Subcutaneous abdominal adipose tissue (tissue), 5 donors: Measurements from ENCODE around the gene MEIOB.
A peak's percentile ranks its signal among the peaks of the same experiment; 100 is the strongest.

Source experiments
- H3K27ac ChIP-seq: one replicate; pipeline ENCODE4 v1.7.0; 2013; ENCODE audit warnings: low read depth, mild to moderate bottlenecking, inconsistent platforms, low read length, moderate library complexity
- H3K27me3 ChIP-seq, 5 donors: one replicate each; pipeline ENCODE4 v1.7.0; 2013; ENCODE audit warnings: low read length in 5 of 5, inconsistent platforms in 1 of 5; ENCODE audit not compliant: control insufficient read depth in 5 of 5, insufficient read depth in 4 of 5
- H3K36me3 ChIP-seq, 5 donors: one replicate each; pipeline ENCODE4 v1.7.0; 2013; ENCODE audit warnings: low read length in 5 of 5; ENCODE audit not compliant: control insufficient read depth in 5 of 5, insufficient read depth in 5 of 5
- H3K4me1 ChIP-seq, 5 donors: one replicate each; pipeline ENCODE4 v1.7.0; 2013; ENCODE audit warnings: low read length in 5 of 5, mild to moderate bottlenecking in 3 of 5, moderate library complexity in 1 of 5; ENCODE audit not compliant: control insufficient read depth in 5 of 5, insufficient read depth in 5 of 5
- H3K4me3 ChIP-seq, 5 donors: one replicate each; pipeline ENCODE4 v1.7.0; 2013; ENCODE audit warnings: low read length in 5 of 5, low read depth in 1 of 5
- H3K9ac ChIP-seq, 5 donors: one replicate each; pipeline ENCODE4 v1.7.0; 2013; ENCODE audit warnings: low read length in 5 of 5, mild to moderate bottlenecking in 4 of 5, moderate library complexity in 3 of 5
- H3K9me3 ChIP-seq, 5 donors: one replicate each; pipeline ENCODE4 v1.7.0; 2013; ENCODE audit warnings: low read length in 5 of 5; ENCODE audit not compliant: control insufficient read depth in 5 of 5
- donor health status: healthy.
- donor health status: healthy.
- donor health status: healthy.
- donor health status: healthy.
- donor health status: healthy.

The MEIOB gene

DNA sequence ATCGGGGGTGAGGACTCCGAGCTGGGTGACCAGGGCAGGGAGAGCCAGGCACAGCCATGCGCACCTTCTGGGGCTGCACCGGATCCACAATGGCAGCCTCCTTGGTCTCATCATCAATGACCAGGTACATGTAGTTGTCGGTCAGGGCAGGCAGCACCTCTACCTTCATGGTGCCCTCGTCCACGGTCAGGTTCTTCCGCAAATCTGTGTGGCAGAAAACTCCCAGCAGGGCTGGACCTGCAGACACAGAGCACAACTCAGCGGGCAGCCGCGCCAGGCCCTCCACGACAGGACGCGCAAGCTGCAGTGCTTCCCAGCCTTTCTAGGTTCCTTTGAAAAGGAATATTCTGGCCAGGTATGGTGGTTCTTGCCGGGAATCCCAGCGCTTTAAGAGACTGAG lies 49.2 kb downstream of the MEIOB start:
- no peaks in the 10 kb centered on the region for H3K9me3 ChIP-seq
- peak overlapping the region in 1 of 5 donors; percentile 23 for H3K9ac ChIP-seq
- no peak overlapping the region for H3K27ac ChIP-seq
- H3K36me3 ChIP-seq = peaks cover 0 to 47% (median 46%) of the 10 kb centered on the region in 5 donors
- H3K4me3 ChIP-seq = no peak overlapping the region
- no peaks in the 10 kb centered on the region for H3K27me3 ChIP-seq
- H3K4me1 ChIP-seq = peaks cover 0 to 30% (median 21%) of the 10 kb centered on the region in 5 donors

DNA sequence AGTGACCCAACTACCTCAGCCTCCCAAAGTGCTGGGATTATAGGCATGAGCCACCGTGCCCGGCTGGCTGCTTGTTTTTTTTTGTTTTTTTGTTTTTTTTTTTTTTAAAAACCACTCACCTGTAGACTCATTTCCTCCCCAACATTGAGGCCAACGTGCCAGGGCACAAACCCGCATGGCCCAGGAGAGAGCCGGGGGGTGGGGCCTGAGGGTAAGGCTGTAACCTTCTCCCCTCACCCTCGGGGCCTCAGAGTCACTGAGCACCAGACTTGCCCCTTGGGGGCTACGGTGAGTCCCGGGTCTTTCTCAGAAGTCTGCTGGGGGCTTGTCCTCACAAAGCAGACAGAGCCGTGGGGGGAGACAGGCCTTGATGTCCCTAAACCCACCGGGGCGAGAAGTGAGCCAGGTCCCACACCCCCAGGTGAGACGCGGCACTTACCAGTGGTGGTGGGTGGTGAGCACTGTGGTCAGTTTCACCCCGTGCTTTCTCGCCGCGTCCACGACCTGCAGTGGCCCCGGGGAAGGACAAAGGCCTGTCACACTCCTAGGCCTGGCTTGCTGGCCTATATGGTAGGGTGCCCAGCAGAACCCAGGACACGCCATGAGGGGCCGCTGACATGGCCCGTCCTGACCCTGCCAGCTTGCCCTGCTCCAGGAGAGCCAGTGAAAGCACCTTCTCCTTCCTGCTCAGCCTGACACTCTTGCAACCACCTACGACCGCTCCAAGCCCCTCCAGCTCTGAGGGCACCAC lies 49.9 kb downstream of the MEIOB start:
- H3K27me3 ChIP-seq = no peaks in the 10 kb centered on the region
- peaks cover 0 to 55% (median 52%) of the 10 kb centered on the region in 5 donors for H3K36me3 ChIP-seq
- H3K9me3 ChIP-seq = no peaks in the 10 kb centered on the region
- H3K9ac ChIP-seq = no peak overlapping the region
- H3K27ac ChIP-seq = no peak overlapping the region
- peaks cover 0 to 23% (median 16%) of the 10 kb centered on the region in 5 donors for H3K4me1 ChIP-seq
- no peak overlapping the region for H3K4me3 ChIP-seq

DNA sequence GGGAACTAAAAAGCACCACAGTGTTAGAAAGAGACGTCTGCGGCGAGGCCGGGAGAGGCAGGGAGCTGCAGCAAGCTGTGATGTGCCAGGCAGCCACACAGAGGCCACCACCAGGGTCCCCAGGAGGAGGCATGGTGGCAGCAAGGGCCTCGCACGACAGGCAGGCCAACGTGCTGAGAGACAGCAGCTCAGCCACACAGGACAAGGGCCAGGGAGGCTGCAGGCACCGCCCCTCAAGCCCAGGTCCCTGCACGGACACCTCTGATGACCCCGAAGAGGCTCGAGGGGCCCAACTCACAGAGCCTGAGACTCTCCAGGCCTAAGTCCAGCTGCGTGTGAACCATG lies 51.0 kb downstream of the MEIOB start:
- peaks cover 0 to 66% (median 62%) of the 10 kb centered on the region in 5 donors for H3K36me3 ChIP-seq
- H3K27ac ChIP-seq = no peak overlapping the region
- no peaks in the 10 kb centered on the region for H3K9me3 ChIP-seq
- H3K4me3 ChIP-seq = no peak overlapping the region
- no peaks in the 10 kb centered on the region for H3K27me3 ChIP-seq
- H3K9ac ChIP-seq = no peak overlapping the region
- H3K4me1 ChIP-seq = peaks cover 0 to 21% (median 14%) of the 10 kb centered on the region in 5 donors

DNA sequence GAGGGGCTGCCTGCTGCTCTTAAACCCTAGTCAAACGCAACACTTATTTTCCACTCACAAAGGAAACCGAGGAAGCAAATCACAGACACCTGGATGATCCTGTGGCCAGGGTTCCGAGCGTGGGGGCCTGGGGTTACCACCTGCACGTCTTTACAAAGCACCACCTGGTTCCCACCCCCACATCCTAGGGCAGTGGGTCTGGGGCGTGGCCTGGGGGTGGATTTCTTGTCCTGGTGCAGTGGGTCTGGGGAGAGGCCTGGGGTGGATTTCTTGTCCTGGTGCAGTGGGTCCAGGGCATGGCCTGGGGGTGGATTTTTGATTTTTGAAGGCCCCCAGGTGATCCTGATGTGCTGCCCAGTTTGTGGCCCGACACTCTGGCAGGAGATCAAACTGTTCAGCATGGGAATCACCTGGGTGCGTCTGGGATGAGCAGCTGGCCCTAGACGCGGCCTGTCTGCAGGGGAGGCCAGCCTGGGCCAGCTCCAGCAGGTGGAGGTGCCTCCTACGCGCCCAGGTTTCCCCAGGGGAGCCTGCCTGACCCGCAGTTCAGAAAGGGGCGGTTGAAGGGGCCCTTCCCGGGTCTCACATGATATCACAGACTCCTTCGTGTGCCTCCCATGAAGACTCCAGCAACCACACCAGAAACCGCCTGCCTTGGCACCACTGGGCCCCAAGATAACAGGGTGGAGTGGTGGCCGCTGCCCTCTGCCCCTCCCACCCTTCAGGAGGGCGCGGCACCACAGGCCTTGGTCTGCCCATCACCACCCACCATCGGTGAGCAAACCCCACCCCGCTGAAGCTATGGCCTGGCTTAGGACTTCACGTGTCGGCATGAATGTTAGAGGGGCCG lies 51.6 kb downstream of the MEIOB start:
- H3K27ac ChIP-seq = no peak overlapping the region
- H3K27me3 ChIP-seq = no peaks in the 10 kb centered on the region
- peaks cover 0 to 15% (median 8%) of the 10 kb centered on the region in 5 donors for H3K4me1 ChIP-seq
- no peaks in the 10 kb centered on the region for H3K9me3 ChIP-seq
- peaks cover 0 to 70% (median 66%) of the 10 kb centered on the region in 5 donors for H3K36me3 ChIP-seq
- no peak overlapping the region for H3K9ac ChIP-seq
- H3K4me3 ChIP-seq = no peak overlapping the region

DNA sequence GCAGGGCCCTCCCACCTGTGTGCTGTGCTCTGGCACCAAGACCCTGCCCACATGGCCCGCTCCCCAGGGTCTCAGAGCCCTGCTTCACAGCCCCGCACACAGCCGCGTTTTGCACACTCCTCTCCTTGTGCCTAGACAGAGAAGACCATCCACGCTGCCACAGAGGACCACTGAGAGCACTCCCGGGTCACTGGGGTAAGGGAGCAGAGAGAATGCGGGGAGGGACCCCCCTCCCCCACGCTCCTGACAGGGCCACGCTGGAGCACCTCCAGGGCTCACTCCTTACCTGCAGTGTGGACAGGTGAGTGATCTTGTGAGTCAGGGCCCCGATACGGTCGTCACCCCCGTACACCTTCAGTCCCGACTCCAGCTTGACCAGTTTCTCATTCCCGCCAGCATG lies 52.4 kb downstream of the MEIOB start:
- Histone ChIP-seq H3K36me3 (peaks cover 0 to 75% (median 68%) of the 10 kb centered on the region in 5 donors), H3K4me1 (peaks cover 0 to 9% (median 4%) of the 10 kb centered on the region in 5 donors), H3K9me3 (no peaks in the 10 kb centered on the region), H3K27ac (no peak overlapping the region), H3K9ac (no peak overlapping the region), H3K27me3 (no peaks in the 10 kb centered on the region), H3K4me3 (no peak overlapping the region)

DNA sequence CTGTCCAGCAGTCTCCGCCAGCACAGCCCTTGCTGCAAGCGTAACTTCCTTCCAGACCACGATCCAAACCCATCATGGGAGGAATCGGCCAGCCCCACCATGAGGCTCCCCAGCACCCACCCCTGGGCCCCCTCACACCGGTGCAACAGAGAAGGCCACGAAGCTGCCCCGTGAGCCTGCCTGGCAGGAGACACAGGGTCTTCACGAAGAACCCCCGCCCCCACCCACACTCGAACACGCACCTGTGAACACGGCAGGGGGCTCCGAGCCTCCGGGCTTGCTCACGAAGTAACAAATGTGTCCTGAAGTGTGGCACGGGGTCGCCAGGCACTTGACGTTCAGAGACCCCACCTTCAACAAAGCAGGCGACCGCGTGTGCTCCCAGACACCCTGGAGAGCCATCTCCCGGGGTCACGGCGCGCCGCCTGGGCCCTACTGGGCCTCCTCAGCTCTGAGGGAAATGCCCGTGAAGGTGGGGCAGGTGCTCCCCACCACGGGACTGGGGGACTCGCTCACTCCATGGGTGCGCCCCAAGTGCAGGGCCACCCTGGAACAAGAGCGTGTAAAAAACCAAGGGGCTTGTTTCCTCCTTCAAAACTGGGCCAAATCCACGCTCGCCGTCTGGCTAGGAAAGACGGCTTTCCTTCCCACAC lies 53.0 kb downstream of the MEIOB start:
- no peaks in the 10 kb centered on the region for H3K27me3 ChIP-seq
- H3K27ac ChIP-seq = no peak overlapping the region
- no peaks in the 10 kb centered on the region for H3K9me3 ChIP-seq
- H3K9ac ChIP-seq = no peak overlapping the region
- H3K36me3 ChIP-seq = peaks cover 0 to 76% (median 69%) of the 10 kb centered on the region in 5 donors
- peaks cover 0 to 4% (median 0%) of the 10 kb centered on the region in 5 donors for H3K4me1 ChIP-seq
- H3K4me3 ChIP-seq = no peak overlapping the region

DNA sequence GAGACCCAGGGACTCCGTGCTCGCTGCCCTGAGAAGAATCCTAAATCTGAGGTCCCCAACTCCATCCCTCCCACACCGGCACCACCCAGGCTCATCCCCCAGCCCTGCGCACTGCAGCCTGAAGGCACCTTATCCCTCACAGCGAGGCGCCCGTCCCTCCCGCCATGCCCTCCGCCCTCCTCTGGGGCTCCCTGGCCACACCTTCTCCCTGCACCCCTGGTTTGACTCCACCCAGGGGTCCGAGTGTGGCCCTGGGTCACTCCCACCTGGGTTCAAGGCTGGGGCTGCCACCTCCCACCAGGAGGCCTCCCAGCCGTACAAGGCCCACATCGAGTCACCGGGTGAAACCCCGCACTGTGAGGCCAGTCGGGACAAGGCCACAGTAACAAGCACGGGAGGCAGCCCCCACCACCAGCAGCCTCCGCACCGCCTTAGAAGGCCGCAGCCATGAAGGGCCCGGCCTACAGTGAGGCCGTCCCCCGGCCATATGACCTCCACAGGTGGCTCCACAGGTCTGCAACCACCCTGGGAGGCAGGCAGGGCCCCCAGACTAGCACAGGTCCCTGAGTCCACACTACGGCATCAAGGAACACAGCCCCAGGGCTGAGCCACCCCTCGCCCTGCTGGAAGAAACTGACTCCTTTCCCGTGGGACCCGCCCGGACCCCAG lies 53.6 kb downstream of the MEIOB start:
- H3K9me3 ChIP-seq = no peaks in the 10 kb centered on the region
- H3K9ac ChIP-seq = no peak overlapping the region
- H3K27ac ChIP-seq = no peak overlapping the region
- no peaks in the 10 kb centered on the region for H3K27me3 ChIP-seq
- H3K36me3 ChIP-seq = peaks cover 0 to 83% (median 75%) of the 10 kb centered on the region in 5 donors
- H3K4me3 ChIP-seq = no peak overlapping the region
- H3K4me1 ChIP-seq = no peaks in the 10 kb centered on the region

DNA sequence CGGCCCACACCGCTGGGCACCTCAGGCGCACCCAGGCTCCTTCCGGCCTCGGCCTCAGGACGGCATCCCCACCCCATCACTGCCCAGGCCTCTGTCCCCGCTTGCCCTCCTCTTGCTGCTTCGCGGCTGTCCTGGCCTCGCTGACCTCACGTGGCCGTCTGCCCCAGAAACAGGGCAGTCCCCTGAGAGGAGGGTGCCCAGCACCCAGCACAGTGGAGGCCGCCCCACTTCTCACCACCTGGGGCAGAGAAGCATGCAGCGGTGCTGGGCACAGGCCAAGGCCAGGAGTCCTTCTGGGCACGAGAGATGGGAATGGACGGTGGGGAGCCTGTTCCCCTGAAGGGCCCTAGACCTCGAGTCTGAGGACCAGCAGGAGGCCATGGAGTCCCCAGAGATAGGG lies 54.2 kb downstream of the MEIOB start:
- Histone ChIP-seq H3K27ac (no peak overlapping the region), H3K36me3 (peaks cover 0 to 84% (median 76%) of the 10 kb centered on the region in 5 donors)

DNA sequence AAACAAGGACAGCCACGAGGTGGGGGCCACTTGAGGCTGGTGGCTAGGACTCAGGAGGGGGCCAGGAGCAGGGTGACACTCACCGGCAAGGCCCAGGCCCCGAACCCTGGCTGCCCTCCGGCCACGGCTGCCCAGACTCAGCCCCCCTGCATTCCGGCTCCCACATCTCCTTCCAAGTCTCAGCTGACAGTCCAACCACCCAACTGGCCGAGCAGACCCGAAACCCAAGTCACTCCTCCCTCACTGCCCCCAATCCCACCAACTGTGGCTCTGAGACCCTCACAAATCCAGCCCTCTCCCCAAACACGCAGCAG lies 54.7 kb downstream of the MEIOB start:
- Histone ChIP-seq H3K36me3 (peaks cover 0 to 80% (median 71%) of the 10 kb centered on the region in 5 donors), H3K4me3 (no peak overlapping the region), H3K4me1 (no peaks in the 10 kb centered on the region), H3K9ac (no peak overlapping the region), H3K9me3 (no peaks in the 10 kb centered on the region), H3K27ac (no peak overlapping the region), H3K27me3 (no peaks in the 10 kb centered on the region)

More for the DNA sequence above, 54.2 kb downstream of the MEIOB start:
- H3K4me1 ChIP-seq = no peaks in the 10 kb centered on the region
- no peaks in the 10 kb centered on the region for H3K27me3 ChIP-seq
- no peak overlapping the region for H3K4me3 ChIP-seq
- no peaks in the 10 kb centered on the region for H3K9me3 ChIP-seq
- no peak overlapping the region for H3K9ac ChIP-seq
